ENCODE measurements around the gene KCTD1.
"Not testable (repeated sequence)": the region's sequence is repeated elsewhere in the genome, so short reads cannot be mapped to it uniquely, and the experiment has no call there.

The KCTD1 gene

GRCh38 chr18:26455639-26456038, 92.7 kb downstream of the KCTD1 start:
- no peak for DNase-seq

- no peak for DNase-seq
Measured at GRCh38 chr18:26454616-26455015, 93.7 kb downstream of the KCTD1 start.

GRCh38 chr18:26454192-26454591, 94.2 kb downstream of the KCTD1 start:
- no peak for DNase-seq

GRCh38 chr18:26453386-26453901, 94.9 kb downstream of the KCTD1 start:
- DNase-seq: no peak

GRCh38 chr18:26450989-26451682, 97.2 kb downstream of the KCTD1 start:
- DNase-seq: no peak

GRCh38 chr18:26448714-26449159, 99.6 kb downstream of the KCTD1 start:
- DNase-seq: no peak

- DNase-seq: no peak
Measured at GRCh38 chr18:26443853-26444252, 104.5 kb downstream of the KCTD1 start.

- no peak for DNase-seq
Measured at GRCh38 chr18:26442126-26442525, 106.2 kb downstream of the KCTD1 start.

- no peak for DNase-seq
Measured at GRCh38 chr18:26440644-26441043, 107.7 kb downstream of the KCTD1 start.

- no peak for DNase-seq
Measured at GRCh38 chr18:26439537-26439936, 108.8 kb downstream of the KCTD1 start.

GRCh38 chr18:26438980-26439379, 109.4 kb downstream of the KCTD1 start:
- DNase-seq: no peak

- DNase-seq: not testable (repeated sequence)
Measured at GRCh38 chr18:26437634-26438033, 110.7 kb downstream of the KCTD1 start.

GRCh38 chr18:26436176-26437051, 111.9 kb downstream of the KCTD1 start:
- DNase-seq: no peak

GRCh38 chr18:26435415-26436095, 112.8 kb downstream of the KCTD1 start:
- no peak for DNase-seq

GRCh38 chr18:26434887-26435286, 113.5 kb downstream of the KCTD1 start:
- no peak for DNase-seq

- DNase-seq: no peak
Measured at GRCh38 chr18:26432651-26433424, 115.5 kb downstream of the KCTD1 start.

- DNase-seq: no peak
Measured at GRCh38 chr18:26429535-26430226, 118.7 kb downstream of the KCTD1 start.

- DNase-seq: no peak
Measured at GRCh38 chr18:26425148-26425531, 123.2 kb downstream of the KCTD1 start.

- DNase-seq: no peak
Measured at GRCh38 chr18:26424428-26425147, 123.8 kb downstream of the KCTD1 start.

- DNase-seq: no peak
Measured at GRCh38 chr18:26422472-26423162, 125.7 kb downstream of the KCTD1 start.

- no peak for DNase-seq
Measured at GRCh38 chr18:26421931-26422330, 126.4 kb downstream of the KCTD1 start.

All from activated CD4-positive, alpha-beta T cell treated with anti-CD3 and anti-CD28 coated beads for 4 hours (primary cell).